HepG2 (cell line): Measurements from ENCODE around the gene SYVN1.
"Not testable (repeated sequence)": the region's sequence is repeated elsewhere in the genome, so short reads cannot be mapped to it uniquely, and the experiment has no call there.

Source experiments
- FOXP1 ChIP-seq, 2 experiments: fragments of 450-650 bp in 1 of 2; IDR thresholded peaks; 2 replicates each; pipeline ENCODE4 v1.6.1; 2017 to 2018; ENCODE audit warnings: antibody characterized with exemption in 1 of 2
- NR2C2 ChIP-seq: sonication (generic); formaldehyde crosslinking; IDR thresholded peaks from 2 replicates; pipeline ENCODE4 v1.4.0; 2020; ENCODE audit warnings: missing genetic modification reagents, mild to moderate bottlenecking, moderate library complexity, borderline replicate concordance
- REPIN1 ChIP-seq: sonication (generic); formaldehyde crosslinking; IDR thresholded peaks from 2 replicates; pipeline ENCODE4 v1.8.0; 2022; ENCODE audit warnings: missing genetic modification reagents, low read depth, mild to moderate bottlenecking, borderline replicate concordance
- RFXANK ChIP-seq: IDR thresholded peaks from 2 replicates; pipeline ENCODE4 v1.6.1; 2016
- SALL2 ChIP-seq: sonication (generic); formaldehyde crosslinking; IDR thresholded peaks from 2 replicates; pipeline ENCODE4 v1.8.1; 2023; ENCODE audit warnings: mild to moderate bottlenecking, missing genetic modification reagents, inconsistent platforms
- TF ChIP-seq, protein P1 (sequence below): sonication (generic); formaldehyde crosslinking; IDR thresholded peaks from 2 replicates; pipeline ENCODE4 v1.4.0; 2020; ENCODE audit warnings: mild to moderate bottlenecking, missing genetic modification reagents, borderline replicate concordance

DNA sequence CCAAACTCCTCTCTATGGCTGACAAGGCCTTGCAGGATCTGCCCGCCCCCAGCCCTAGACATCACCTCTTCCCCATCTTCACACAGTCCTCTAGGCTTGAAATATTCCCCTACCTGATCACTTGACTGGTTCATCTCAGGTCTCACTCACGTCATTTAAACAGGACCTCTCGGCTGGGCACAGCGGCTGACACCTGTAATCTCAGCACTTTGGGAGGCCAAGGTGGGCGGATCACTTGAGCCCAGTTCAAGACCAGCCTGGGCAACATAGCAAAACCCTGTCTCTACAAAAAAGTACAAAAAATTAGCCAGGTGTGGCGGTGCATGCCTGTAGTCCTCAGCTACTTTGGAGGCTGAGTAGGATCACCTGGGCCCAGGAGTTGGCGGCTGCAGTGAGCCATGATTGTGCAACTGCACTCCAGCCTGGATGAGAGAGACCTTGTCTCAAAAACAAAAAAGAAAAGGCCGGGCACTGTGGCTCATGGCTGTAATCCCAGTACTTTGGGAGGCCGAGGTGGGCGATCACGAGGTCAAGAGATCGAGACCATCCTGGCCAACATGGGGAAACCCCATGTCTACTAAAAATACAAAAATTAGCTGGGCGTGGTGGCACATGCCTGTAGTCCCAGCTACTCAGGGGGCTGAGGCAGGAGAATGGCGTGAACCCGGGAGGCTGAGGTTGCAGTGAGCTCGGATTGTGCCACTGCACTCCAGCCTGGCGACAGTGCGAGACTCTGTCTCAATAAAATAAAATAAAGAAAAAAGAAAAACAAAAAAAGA is 15.2 kb downstream of the SYVN1 start:
- not testable (repeated sequence) for TF ChIP-seq RFXANK; FOXP1 (IDR thresholded peaks at IDR 0.05); FOXP1 (CRISPR knock-in tag; IDR thresholded peaks at IDR 0.05); SALL2 (CRISPR knock-in tag); NR2C2 (CRISPR knock-in tag); REPIN1
- TF ChIP-seq, protein P1, sequence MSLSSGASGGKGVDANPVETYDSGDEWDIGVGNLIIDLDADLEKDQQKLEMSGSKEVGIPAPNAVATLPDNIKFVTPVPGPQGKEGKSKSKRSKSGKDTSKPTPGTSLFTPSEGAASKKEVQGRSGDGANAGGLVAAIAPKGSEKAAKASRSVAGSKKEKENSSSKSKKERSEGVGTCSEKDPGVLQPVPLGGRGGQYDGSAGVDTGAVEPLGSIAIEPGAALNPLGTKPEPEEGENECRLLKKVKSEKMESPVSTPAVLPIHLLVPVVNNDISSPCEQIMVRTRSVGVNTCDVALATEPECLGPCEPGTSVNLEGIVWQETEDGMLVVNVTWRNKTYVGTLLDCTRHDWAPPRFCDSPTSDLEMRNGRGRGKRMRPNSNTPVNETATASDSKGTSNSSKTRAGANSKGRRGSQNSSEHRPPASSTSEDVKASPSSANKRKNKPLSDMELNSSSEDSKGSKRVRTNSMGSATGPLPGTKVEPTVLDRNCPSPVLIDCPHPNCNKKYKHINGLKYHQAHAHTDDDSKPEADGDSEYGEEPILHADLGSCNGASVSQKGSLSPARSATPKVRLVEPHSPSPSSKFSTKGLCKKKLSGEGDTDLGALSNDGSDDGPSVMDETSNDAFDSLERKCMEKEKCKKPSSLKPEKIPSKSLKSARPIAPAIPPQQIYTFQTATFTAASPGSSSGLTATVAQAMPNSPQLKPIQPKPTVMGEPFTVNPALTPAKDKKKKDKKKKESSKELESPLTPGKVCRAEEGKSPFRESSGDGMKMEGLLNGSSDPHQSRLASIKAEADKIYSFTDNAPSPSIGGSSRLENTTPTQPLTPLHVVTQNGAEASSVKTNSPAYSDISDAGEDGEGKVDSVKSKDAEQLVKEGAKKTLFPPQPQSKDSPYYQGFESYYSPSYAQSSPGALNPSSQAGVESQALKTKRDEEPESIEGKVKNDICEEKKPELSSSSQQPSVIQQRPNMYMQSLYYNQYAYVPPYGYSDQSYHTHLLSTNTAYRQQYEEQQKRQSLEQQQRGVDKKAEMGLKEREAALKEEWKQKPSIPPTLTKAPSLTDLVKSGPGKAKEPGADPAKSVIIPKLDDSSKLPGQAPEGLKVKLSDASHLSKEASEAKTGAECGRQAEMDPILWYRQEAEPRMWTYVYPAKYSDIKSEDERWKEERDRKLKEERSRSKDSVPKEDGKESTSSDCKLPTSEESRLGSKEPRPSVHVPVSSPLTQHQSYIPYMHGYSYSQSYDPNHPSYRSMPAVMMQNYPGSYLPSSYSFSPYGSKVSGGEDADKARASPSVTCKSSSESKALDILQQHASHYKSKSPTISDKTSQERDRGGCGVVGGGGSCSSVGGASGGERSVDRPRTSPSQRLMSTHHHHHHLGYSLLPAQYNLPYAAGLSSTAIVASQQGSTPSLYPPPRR: not testable (repeated sequence)
